ENCODE data around the gene IFNAR1. TPM values are rescaled to one million over a fixed set of nuclear protein-coding genes. Genes with fewer than 3 reads are reported as not detected.

Gene IFNAR1
- total RNA-seq, 1 experiment from 2014 or later, result 14.2 TPM

- no peak for DNase-seq
- Histone ChIP-seq H3K9me3 (ENCODE audit: control insufficient read depth, low read depth, low read length) (no peaks in the 10 kb centered on the region), H3K4me1 (ENCODE audit: insufficient read depth, low read length) (no peaks in the 10 kb centered on the region), H3K23ac (ENCODE audit: insufficient read length, low read depth, low read length) (no peak overlapping the region), H2BK15ac (ENCODE audit: low read depth, low read length) (no peak overlapping the region), H3K18ac (ENCODE audit: insufficient read length, low read depth, low read length) (no peak overlapping the region), H2BK5ac (ENCODE audit: insufficient read length, low read length) (no peak overlapping the region), H2BK12ac (ENCODE audit: insufficient read length, low read depth, low read length) (no peak overlapping the region), H4K5ac (ENCODE audit: insufficient read length, low read depth, low read length) (no peak overlapping the region), H3K23me2 (ENCODE audit: insufficient read length, low read depth, low read length, poor library complexity, severe bottlenecking) (no peaks in the 10 kb centered on the region), H2AFZ (ENCODE audit: low read length) (no peak overlapping the region), H3K14ac (ENCODE audit: insufficient read depth, low read length) (no peak overlapping the region), H2BK20ac (ENCODE audit: low read depth, low read length, poor library complexity, severe bottlenecking) (no peak overlapping the region), H3K27ac (ENCODE audit: insufficient read length, low read depth, low read length) (no peak overlapping the region), H3K79me1 (ENCODE audit: insufficient read depth, low read depth, low read length, poor library complexity, severe bottlenecking) (no peaks in the 10 kb centered on the region), H3K79me2 (ENCODE audit: insufficient read depth, low read length) (no peaks in the 10 kb centered on the region), H3K4ac (ENCODE audit: low read depth, low read length) (no peak overlapping the region), H2BK120ac (ENCODE audit: low read depth, low read length, poor library complexity, severe bottlenecking) (no peak overlapping the region), H4K91ac (ENCODE audit: insufficient read length, low read depth, low read length) (no peak overlapping the region), H3K4me2 (ENCODE audit: insufficient read depth, insufficient read length, low read length) (no peak overlapping the region), H4K20me1 (ENCODE audit: control insufficient read depth, insufficient read depth, insufficient read length) (no peaks in the 10 kb centered on the region), H3K27me3 (ENCODE audit: insufficient read depth, low read length) (no peaks in the 10 kb centered on the region), H3K9ac (ENCODE audit: extremely low read depth, insufficient read length, low read length) (no peak overlapping the region), H4K8ac (replicated peaks; ENCODE audit: insufficient read length, low read depth, low read length) (no peak overlapping the region), H3K56ac (ENCODE audit: insufficient read length, low read depth, low read length) (no peak overlapping the region), H2AK5ac (ENCODE audit: insufficient read length, low read length) (no peak overlapping the region), H3T11ph (ENCODE audit: low read length) (no peak overlapping the region)
- H3K4me3 Mint-ChIP-seq, result no peak overlapping the region
- TF ChIP-seq CTCF (conservative IDR thresholded peaks at IDR 0.05), result no peak
- H3K4me1 Mint-ChIP-seq, result no peaks in the 10 kb centered on the region
- H3K27me3 Mint-ChIP-seq (ENCODE audit: low read depth), result no peaks in the 10 kb centered on the region
- H3K27ac Mint-ChIP-seq, result no peak overlapping the region
- no CpG with 5 or more reads among the region's 5 CpGs for WGBS (ENCODE audit: extremely low coverage, insufficient read length, low lambda C conversion rate)
- H3K9me3 Mint-ChIP-seq, result no peaks in the 10 kb centered on the region
- H3K36me3 Mint-ChIP-seq (ENCODE audit: insufficient read depth in 1 of 3, low read depth in 3 of 3), result no peaks in the 10 kb centered on the region
These were observed 32.0 kb upstream of the IFNAR1 start for GRCh38 chr21:33292724-33293123.
